Stomach (tissue), 9 donors: ENCODE measurements around the gene FOXO6. TPM values are rescaled to one million over a fixed set of nuclear protein-coding genes. Genes with fewer than 3 reads are reported as not detected.

Experiments
- DNase-seq, 2 donors: peaks; one replicate each; pipeline versions ENCODE4 v3.0.0 to v3.0.0-alpha.2; 2013 to 2019
- H3K27ac ChIP-seq, 5 donors: fragments of 200-600 bp in 4 of 5; sonication (generic) in 4 of 5; one replicate each; pipeline ENCODE4 v1.5.1; 2013 to 2019; ENCODE audit warnings: mild to moderate bottlenecking in 1 of 5, moderate library complexity in 1 of 5
- H3K27me3 ChIP-seq, 3 donors: fragments of 200-600 bp; sonication (generic); one replicate each; pipeline ENCODE4 v1.5.1; 2017 to 2019; ENCODE audit warnings: mixed run types in 1 of 3
- H3K36me3 ChIP-seq, 4 donors: fragments of 200-600 bp; sonication (generic); 1 replicate in 3 of 4; 2 replicates in 1 of 4; pipeline ENCODE4 v1.5.1; 2016 to 2019
- H3K4me1 ChIP-seq, 4 donors: fragments of 200-600 bp; sonication (generic); one replicate each; pipeline ENCODE4 v1.5.1; 2016 to 2019
- H3K4me3 ChIP-seq, 4 donors: fragments of 200-600 bp; sonication (generic) in 3 of 4; one replicate each; pipeline ENCODE4 v1.5.1; 2016 to 2019; ENCODE audit warnings: mild to moderate bottlenecking in 1 of 4
- H3K9me3 ChIP-seq, 4 donors: fragments of 200-600 bp; sonication (generic); one replicate each; pipeline ENCODE4 v1.5.1; 2016 to 2019
- EP300 ChIP-seq: sonication (generic); formaldehyde crosslinking; IDR thresholded peaks from one replicate; pipeline ENCODE4 v1.6.1; 2017; ENCODE audit warnings: antibody characterized with exemption
- POLR2A ChIP-seq, 4 donors: fragments of 450-650 bp; IDR thresholded peaks; one replicate each; pipeline ENCODE4 v1.6.1; 2016; ENCODE audit warnings: antibody characterized with exemption in 4 of 4, control low read depth in 2 of 4, mild to moderate bottlenecking in 1 of 4, moderate library complexity in 1 of 4
- POLR2AphosphoS5 ChIP-seq, 3 donors: sonication (generic); formaldehyde crosslinking; IDR thresholded peaks; one replicate each; pipeline ENCODE4 v1.6.1; 2016; ENCODE audit warnings: antibody characterized with exemption in 3 of 3
- WGBS, 5 donors: extraction: QIAGEN DNeasy Blood & Tissue Kit in 3 of 5; methylation state at CpG; one replicate each; pipeline versions ENCODE4 v1.1.5 to v1.1.7; 2013 to 2018; 5-methylcytosine and 5-hydroxymethylcytosine counted together
- intact Hi-C: fragments of 100-400 bp; cut with DNase I; formaldehyde crosslinking; loops from one replicate; pipeline ENCODE4 v1.15.1; 2023; ENCODE audit warnings: low total_unique reads
- polyA plus RNA-seq, 3 donors: library from polyadenylated mRNA; stranded (reverse); fragments of 200-250 nt; gene quantifications; one replicate each; pipeline ENCODE4 v1.2.3, GENCODE V29; 2013
- total RNA-seq, 5 donors: library from RNA; depleted of rRNA; stranded (reverse); fragments of >200 nt; gene quantifications; one replicate each; pipeline versions ENCODE4 v1.1.0 to v1.2.3, GENCODE V29; 2014 to 2016
- TF ChIP-seq, protein P1 (sequence below), 7 experiments: fragments of 450-650 bp in 4 of 7; fragments of 200-600 bp in 3 of 7; sonication (generic) in 3 of 7; IDR thresholded peaks; one replicate each; pipeline ENCODE4 v1.5.1; 2016 to 2019; ENCODE audit warnings: antibody characterized with exemption in 7 of 7, control low read depth in 2 of 7, mild to moderate bottlenecking in 1 of 7
- donor health status: healthy with polysubstance abuse.
- donor health status: Bipolar disorder and iron deficiency.
- donor health status: healthy.

FOXO6 gene
- total and polyA plus RNA-seq, 8 donors: under 0.01 to 1.1 (median 0.60) TPM; not detected in 4

DNA sequence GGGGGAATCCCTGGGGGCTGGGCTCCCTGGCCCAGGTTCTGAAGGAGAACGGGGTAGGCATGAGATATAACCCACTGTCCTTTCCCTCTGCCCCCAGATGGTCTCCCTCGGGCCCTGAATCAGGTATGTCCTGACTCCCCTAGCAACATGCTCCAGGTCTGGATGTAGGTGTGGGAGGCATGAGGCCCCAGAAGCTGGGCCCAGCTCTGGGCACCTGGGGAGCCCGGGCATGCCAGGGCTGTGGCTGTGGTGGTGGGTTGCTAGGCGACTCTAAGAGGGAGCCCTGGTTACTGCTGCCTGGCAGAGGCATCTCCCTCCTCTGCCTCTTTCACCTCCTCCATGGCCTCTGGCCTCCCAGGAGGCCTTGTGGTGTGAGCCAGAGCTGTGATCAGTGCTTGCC is 16.2 kb downstream of the FOXO6 start:
- Histone ChIP-seq H3K4me3 (no peak overlapping the region), H3K27ac (no peak overlapping the region), H3K36me3 (peaks cover 0 to 8% (median 6%) of the 10 kb centered on the region in 4 donors), H3K4me1 (peaks cover 20 to 38% (median 35%) of the 10 kb centered on the region in 4 donors), H3K9me3 (no peaks in the 10 kb centered on the region), H3K27me3 (peaks cover 0 to 31% (median under 1%) of the 10 kb centered on the region in 3 donors)
- TF ChIP-seq EP300: no peak
- no peak for TF ChIP-seq POLR2A (IDR thresholded peaks at IDR 0.05)
- TF ChIP-seq, protein P1, sequence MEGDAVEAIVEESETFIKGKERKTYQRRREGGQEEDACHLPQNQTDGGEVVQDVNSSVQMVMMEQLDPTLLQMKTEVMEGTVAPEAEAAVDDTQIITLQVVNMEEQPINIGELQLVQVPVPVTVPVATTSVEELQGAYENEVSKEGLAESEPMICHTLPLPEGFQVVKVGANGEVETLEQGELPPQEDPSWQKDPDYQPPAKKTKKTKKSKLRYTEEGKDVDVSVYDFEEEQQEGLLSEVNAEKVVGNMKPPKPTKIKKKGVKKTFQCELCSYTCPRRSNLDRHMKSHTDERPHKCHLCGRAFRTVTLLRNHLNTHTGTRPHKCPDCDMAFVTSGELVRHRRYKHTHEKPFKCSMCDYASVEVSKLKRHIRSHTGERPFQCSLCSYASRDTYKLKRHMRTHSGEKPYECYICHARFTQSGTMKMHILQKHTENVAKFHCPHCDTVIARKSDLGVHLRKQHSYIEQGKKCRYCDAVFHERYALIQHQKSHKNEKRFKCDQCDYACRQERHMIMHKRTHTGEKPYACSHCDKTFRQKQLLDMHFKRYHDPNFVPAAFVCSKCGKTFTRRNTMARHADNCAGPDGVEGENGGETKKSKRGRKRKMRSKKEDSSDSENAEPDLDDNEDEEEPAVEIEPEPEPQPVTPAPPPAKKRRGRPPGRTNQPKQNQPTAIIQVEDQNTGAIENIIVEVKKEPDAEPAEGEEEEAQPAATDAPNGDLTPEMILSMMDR (IDR thresholded peaks at IDR 0.05): no peak
- no peak for TF ChIP-seq POLR2AphosphoS5 (IDR thresholded peaks at IDR 0.05)
- intact Hi-C loops: no loop called here
- DNase-seq: peak in 1 of 2 donors; percentile 23
- 74 to 100% (median 78%) methylated on average over 1 to 4 of the region's 4 CpGs for WGBS, 5 donors

DNA sequence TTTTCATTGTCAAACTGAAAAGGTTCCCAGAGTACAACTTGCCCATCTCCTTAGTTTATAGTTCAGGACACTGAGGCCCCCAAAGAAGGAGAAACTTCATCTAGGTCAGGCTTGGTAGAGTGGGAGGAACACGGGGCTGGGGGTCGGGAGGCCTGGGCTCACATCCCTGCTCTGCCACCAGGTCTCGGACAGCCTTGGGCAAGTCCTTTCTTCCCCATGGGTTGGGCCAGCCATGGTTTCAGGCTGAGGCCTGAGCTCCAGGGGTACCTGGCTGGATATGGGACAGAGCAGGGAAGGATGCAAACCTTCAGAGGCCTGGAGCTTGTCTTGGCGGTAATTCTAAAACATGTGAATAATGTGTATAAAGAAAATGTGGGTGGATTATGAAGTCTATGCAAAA is 17.0 kb downstream of the FOXO6 start:
- no peak for DNase-seq
- intact Hi-C loops: no loop called here
- Histone ChIP-seq H3K9me3 (no peaks in the 10 kb centered on the region), H3K27ac (no peak overlapping the region), H3K4me1 (peaks cover 22 to 41% (median 35%) of the 10 kb centered on the region in 4 donors), H3K36me3 (peaks cover 0 to 8% (median 6%) of the 10 kb centered on the region in 4 donors), H3K27me3 (peaks cover 0 to 33% (median 7%) of the 10 kb centered on the region in 3 donors), H3K4me3 (no peak overlapping the region)
- WGBS, 5 donors: 81 to 96% (median 89%) methylated on average over 4 of the region's 4 CpGs
- TF ChIP-seq, protein P1 (IDR thresholded peaks at IDR 0.05): no peak
- no peak for TF ChIP-seq POLR2A (IDR thresholded peaks at IDR 0.05)

GRCh38 chr1:41378999-41379737 is 17.9 kb downstream of the FOXO6 start:
- Histone ChIP-seq H3K36me3 (peaks cover 0 to 8% (median 6%) of the 10 kb centered on the region in 4 donors), H3K4me3 (no peak overlapping the region), H3K27me3 (peaks cover 0 to 39% (median 7%) of the 10 kb centered on the region in 3 donors), H3K27ac (peak overlapping the region in 4 of 5 donors; percentile 20 to 95 (median 42)), H3K9me3 (no peaks in the 10 kb centered on the region), H3K4me1 (peaks cover 26 to 46% (median 38%) of the 10 kb centered on the region in 4 donors)
- 69 to 82% (median 71%) methylated on average over 4 of the region's 4 CpGs for WGBS, 5 donors
- intact Hi-C loops: no loop called here
- DNase-seq: peak in 1 of 2 donors; percentile 27
- TF ChIP-seq POLR2A (IDR thresholded peaks at IDR 0.05) (no peak), POLR2AphosphoS5 (IDR thresholded peaks at IDR 0.05) (no peak), EP300 (no peak)
- TF ChIP-seq, protein P1 (IDR thresholded peaks at IDR 0.05): no peak

GRCh38 chr1:41379738-41380130 is 18.5 kb downstream of the FOXO6 start:
- DNase-seq: peak in 1 of 2 donors; percentile 23
- Histone ChIP-seq H3K27ac (peak overlapping the region; percentile 20 to 95 (median 85)), H3K4me3 (no peak overlapping the region), H3K9me3 (no peaks in the 10 kb centered on the region), H3K36me3 (peaks cover 0 to 8% (median 6%) of the 10 kb centered on the region in 4 donors), H3K27me3 (peaks cover 0 to 45% (median 7%) of the 10 kb centered on the region in 3 donors), H3K4me1 (peaks cover 26 to 46% (median 38%) of the 10 kb centered on the region in 4 donors)
- intact Hi-C loops: no loop called here
- no peak for TF ChIP-seq POLR2AphosphoS5 (IDR thresholded peaks at IDR 0.05)
- TF ChIP-seq POLR2A (IDR thresholded peaks at IDR 0.05): no peak
- TF ChIP-seq, protein P1 (IDR thresholded peaks at IDR 0.05): no peak
- no peak for TF ChIP-seq EP300
- 60 to 71% (median 68%) methylated on average over 6 of the region's 6 CpGs for WGBS, 5 donors
